Endothelial cell (in vitro differentiated cells): ENCODE data around the gene ZNF362. TPM values are rescaled to one million over a fixed set of nuclear protein-coding genes. Genes with fewer than 3 reads are reported as not detected.

Source experiments
- DNase-seq: peaks from one replicate; pipeline ENCODE4 v3.0.0; 2021; ENCODE audit warnings: low spot score
- H3K27ac Mint-ChIP-seq: one replicate; pipeline ENCODE4 v1.8.0; 2021; ENCODE audit warnings: mixed read lengths, inconsistent platforms; ENCODE audit not compliant: unreplicated experiment
- H3K27me3 Mint-ChIP-seq: one replicate; pipeline ENCODE4 v1.8.0; 2021; ENCODE audit warnings: mild to moderate bottlenecking, moderate library complexity, mixed read lengths, inconsistent platforms; ENCODE audit not compliant: unreplicated experiment
- H3K36me3 Mint-ChIP-seq: one replicate; pipeline ENCODE4 v1.8.0; 2021; ENCODE audit warnings: mild to moderate bottlenecking, low read depth, mixed read lengths, inconsistent platforms; ENCODE audit not compliant: unreplicated experiment
- H3K4me1 Mint-ChIP-seq: one replicate; pipeline ENCODE4 v1.8.0; 2021; ENCODE audit warnings: mild to moderate bottlenecking, mixed read lengths, inconsistent platforms; ENCODE audit not compliant: unreplicated experiment
- H3K4me3 Mint-ChIP-seq: one replicate; pipeline ENCODE4 v1.8.0; 2021; ENCODE audit warnings: mild to moderate bottlenecking, mixed read lengths, inconsistent platforms; ENCODE audit not compliant: unreplicated experiment
- H3K9me3 Mint-ChIP-seq: one replicate; pipeline ENCODE4 v1.8.0; 2021; ENCODE audit warnings: mixed read lengths, inconsistent platforms; ENCODE audit not compliant: unreplicated experiment
- CTCF ChIP-seq: fragments of 200-600 bp; sonication (generic); IDR thresholded peaks from one replicate; pipeline ENCODE4 v1.5.0; 2021; ENCODE audit warnings: antibody characterized with exemption; ENCODE audit not compliant: unreplicated experiment
- total RNA-seq: library from RNA; stranded (reverse); fragmentation: NEBNext Ultra II Directional; extraction: Animal tissue kit (Norgen Biotek cat#: 25700); gene quantifications from one replicate; pipeline ENCODE4 v1.2.1, GENCODE V29; 2021; ENCODE audit not compliant: unreplicated experiment

Gene ZNF362
- total RNA-seq, 1 donor from 2014 or later, result 70.0 TPM

GRCh38 chr1:33346927-33347649 is 90.8 kb downstream of the ZNF362 start:
- peak overlapping the region; percentile 99 for H3K4me3 Mint-ChIP-seq
- peaks cover 40% of the 10 kb centered on the region for H3K36me3 Mint-ChIP-seq
- peaks cover 28% of the 10 kb centered on the region for H3K27me3 Mint-ChIP-seq
- H3K27ac Mint-ChIP-seq, result peak overlapping the region; percentile 100
- TF ChIP-seq CTCF, result no peak
- DNase-seq, result peak; percentile 57
- H3K4me1 Mint-ChIP-seq, result peaks cover 71% of the 10 kb centered on the region
- no peaks in the 10 kb centered on the region for H3K9me3 Mint-ChIP-seq

GRCh38 chr1:33347650-33347992 is 91.3 kb downstream of the ZNF362 start:
- Mint-ChIP-seq H3K27ac (peak overlapping the region; percentile 100), H3K36me3 (peaks cover 39% of the 10 kb centered on the region), H3K4me1 (peaks cover 66% of the 10 kb centered on the region), H3K9me3 (no peaks in the 10 kb centered on the region), H3K4me3 (peak overlapping the region; percentile 99), H3K27me3 (peaks cover 28% of the 10 kb centered on the region)
- DNase-seq, result no peak
- TF ChIP-seq CTCF, result no peak

GRCh38 chr1:33348194-33348593 is 91.9 kb downstream of the ZNF362 start:
- Mint-ChIP-seq H3K4me1 (peaks cover 61% of the 10 kb centered on the region), H3K4me3 (peak overlapping the region; percentile 99), H3K27ac (peak overlapping the region; percentile 100)

GRCh38 chr1:33348676-33349080 is 92.4 kb downstream of the ZNF362 start:
- no peak for TF ChIP-seq CTCF
- Mint-ChIP-seq H3K9me3 (no peaks in the 10 kb centered on the region), H3K36me3 (peaks cover 41% of the 10 kb centered on the region), H3K27me3 (peaks cover 30% of the 10 kb centered on the region), H3K27ac (peak overlapping the region; percentile 100), H3K4me1 (peaks cover 61% of the 10 kb centered on the region), H3K4me3 (peak overlapping the region; percentile 99)
- no peak for DNase-seq

More at GRCh38 chr1:33348194-33348593, 91.9 kb downstream of the ZNF362 start:
- Mint-ChIP-seq H3K9me3 (no peaks in the 10 kb centered on the region), H3K27me3 (peaks cover 28% of the 10 kb centered on the region), H3K36me3 (peaks cover 41% of the 10 kb centered on the region)
- TF ChIP-seq CTCF, result no peak
- DNase-seq, result no peak

GRCh38 chr1:33349081-33349759 is 92.9 kb downstream of the ZNF362 start:
- Mint-ChIP-seq H3K4me1 (peaks cover 56% of the 10 kb centered on the region), H3K27ac (peak overlapping the region; percentile 100), H3K4me3 (peak overlapping the region; percentile 99), H3K36me3 (peaks cover 41% of the 10 kb centered on the region), H3K9me3 (no peaks in the 10 kb centered on the region), H3K27me3 (peaks cover 30% of the 10 kb centered on the region)
- DNase-seq, result no peak
- TF ChIP-seq CTCF, result no peak
